ENCODE results near the gene ZNF22.

ZNF22 gene

GRCh38 chr10:45052700-45053099 lies 52.0 kb downstream of the ZNF22 start:
- no peak overlapping the region for H3K27ac ChIP-seq
- TF ChIP-seq CTCF (conservative IDR thresholded peaks at IDR 0.05): no peak

- TF ChIP-seq CTCF (conservative IDR thresholded peaks at IDR 0.05): no peak
These were observed 52.9 kb downstream of the ZNF22 start for GRCh38 chr10:45053569-45054100.

More at GRCh38 chr10:45053569-45054100, 52.9 kb downstream of the ZNF22 start:
- no peak overlapping the region for H3K27ac ChIP-seq

Data from VCaP (cell line).